AG09319 (cell line): ENCODE results near the gene CHMP2A.
"Not testable (repeated sequence)": the region's sequence is repeated elsewhere in the genome, so short reads cannot be mapped to it uniquely, and the experiment has no call there.

Source experiments
- DNase-seq: peaks from one replicate; pipeline ENCODE4 v3.0.0-alpha.2; 2010; ENCODE audit warnings: low read depth; ENCODE audit errors: extremely low read depth
- TF ChIP-seq, protein P1 (sequence below): IDR thresholded peaks from 2 replicates; pipeline ENCODE4 v1.5.1; 2011; ENCODE audit warnings: low read depth, mild to moderate bottlenecking, inconsistent platforms, low read length, moderate library complexity

The CHMP2A gene

DNA sequence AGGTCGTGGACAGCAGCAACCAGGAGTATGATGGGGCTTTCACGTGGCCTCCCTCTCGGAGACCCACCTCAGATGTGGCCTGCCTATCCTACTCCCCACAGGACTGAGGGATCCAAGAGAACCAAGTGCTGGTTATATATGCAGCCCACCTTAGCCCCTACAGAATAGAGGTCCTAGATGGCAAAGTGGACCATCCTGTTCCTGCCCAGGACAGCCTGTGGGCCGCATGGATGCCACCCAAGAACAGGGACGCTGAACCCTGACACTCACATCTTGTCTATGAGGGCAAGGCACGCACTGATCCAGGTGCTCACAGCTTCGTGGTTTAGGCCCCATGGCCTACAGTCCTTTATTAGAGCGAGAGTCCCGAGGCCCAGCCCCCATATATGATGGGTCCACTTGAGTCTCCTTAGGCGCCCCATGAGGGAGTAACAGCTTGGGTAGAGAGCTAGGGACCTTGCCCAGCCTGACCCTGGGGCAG, 41.7 kb downstream of the CHMP2A start:
- TF ChIP-seq, protein P1, sequence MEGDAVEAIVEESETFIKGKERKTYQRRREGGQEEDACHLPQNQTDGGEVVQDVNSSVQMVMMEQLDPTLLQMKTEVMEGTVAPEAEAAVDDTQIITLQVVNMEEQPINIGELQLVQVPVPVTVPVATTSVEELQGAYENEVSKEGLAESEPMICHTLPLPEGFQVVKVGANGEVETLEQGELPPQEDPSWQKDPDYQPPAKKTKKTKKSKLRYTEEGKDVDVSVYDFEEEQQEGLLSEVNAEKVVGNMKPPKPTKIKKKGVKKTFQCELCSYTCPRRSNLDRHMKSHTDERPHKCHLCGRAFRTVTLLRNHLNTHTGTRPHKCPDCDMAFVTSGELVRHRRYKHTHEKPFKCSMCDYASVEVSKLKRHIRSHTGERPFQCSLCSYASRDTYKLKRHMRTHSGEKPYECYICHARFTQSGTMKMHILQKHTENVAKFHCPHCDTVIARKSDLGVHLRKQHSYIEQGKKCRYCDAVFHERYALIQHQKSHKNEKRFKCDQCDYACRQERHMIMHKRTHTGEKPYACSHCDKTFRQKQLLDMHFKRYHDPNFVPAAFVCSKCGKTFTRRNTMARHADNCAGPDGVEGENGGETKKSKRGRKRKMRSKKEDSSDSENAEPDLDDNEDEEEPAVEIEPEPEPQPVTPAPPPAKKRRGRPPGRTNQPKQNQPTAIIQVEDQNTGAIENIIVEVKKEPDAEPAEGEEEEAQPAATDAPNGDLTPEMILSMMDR = no peak
- no peak for DNase-seq

DNA sequence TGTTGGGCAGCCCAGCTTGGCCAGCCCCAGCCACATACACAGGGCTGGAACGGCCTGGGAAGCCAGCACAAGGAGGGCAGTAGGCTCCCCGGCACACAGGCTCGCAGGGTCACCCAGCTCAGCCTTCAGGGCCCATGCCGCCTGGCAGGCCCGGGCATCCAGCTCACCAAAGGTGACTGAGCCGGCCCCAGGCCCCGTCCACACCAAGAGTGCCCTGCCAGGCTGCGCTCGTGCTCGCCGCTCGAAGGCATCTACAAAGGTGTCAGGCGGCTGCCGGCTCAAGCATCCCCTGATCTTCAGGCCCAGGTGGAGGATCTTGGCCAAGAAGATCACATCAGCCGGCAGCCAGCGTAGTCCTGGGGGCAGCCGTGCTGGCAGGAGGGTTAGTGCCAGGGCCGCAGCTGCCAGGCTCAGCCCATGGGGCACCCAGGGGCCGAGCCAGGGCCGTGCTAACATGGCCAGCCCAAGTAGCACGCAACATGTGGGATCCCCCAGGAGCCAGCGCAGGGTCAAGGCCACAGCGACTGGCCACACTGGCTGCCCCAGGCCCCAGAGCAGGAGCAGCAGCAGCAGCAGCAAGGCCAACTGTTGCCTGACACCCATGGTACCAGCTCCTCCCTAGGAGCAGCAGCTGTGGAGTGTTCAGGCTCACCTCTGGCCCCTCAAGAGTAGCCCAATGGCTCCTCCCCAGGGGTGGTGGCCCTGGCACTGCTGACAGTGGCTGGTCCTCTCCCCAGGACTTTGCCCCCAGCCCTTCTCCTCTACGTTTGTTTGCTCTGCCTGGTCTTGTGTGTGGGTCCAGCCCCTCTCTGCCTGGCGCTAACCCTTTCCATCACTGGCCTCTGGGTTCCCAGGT, 43.3 kb downstream of the CHMP2A start, which contains the start of gene SLC27A5:
Gene SLC27A5, minus strand, starts transcription at position 640 of the 856 bp plus-strand sequence. Its CDS starts 37 bp downstream, at position 603.
- DNase-seq = no peak
- TF ChIP-seq, protein P1 = no peak

DNA sequence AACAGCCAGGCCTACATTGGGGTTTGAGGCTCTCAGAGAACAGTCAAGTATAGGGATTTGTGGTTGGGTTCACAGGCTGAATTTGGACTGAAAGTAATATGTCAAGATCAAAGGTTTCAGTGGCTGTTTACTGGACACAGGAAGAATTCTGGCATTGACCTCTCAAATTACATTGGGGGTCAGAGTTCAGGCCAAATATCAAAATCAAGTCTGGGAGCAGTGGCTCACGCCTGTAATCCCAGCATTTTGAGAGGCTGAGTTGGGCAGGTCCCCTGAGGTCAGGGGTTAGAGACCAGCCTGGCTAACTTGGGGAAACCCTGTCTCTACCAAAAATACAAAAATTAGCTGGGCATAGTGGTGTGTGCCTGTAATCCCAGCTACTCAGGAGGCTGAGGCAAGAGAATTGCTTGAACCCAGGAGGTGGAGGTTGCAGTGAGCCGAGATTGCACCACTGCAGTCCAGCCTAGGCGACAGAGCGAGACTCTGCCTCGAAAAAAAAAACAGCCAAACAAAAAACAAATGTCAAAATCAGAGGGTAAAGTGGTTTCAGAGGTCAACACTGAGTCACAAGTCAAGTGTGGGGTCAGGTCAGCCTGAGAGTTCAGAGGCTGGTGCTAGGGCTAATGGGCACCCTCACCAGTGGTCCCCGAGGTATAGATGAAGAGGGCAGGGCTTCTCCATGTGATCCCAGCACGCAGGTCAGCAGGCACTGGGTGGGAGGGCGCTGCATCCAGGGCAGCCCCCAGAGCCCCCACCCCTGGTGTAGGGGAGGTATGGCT, 44.6 kb downstream of the CHMP2A start:
- TF ChIP-seq, protein P1 = no peak
- no peak for DNase-seq

DNA sequence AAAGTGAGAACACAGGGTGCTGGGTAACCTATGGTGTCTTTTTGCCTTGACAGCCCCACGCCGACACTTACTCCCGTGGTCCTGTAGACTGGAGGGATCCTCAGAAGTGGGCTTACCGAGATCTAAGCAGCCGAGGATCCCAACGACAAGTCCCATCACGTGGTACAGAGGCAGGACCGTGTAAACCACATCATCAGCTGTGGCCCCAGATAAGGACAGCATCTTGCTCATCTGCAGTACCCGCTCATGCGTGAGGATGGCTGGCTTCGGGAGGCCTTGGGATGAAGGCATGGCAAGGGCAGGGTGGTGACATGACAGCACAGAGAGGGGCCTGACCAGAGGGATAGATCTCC, 45.2 kb downstream of the CHMP2A start:
- no peak for DNase-seq
- TF ChIP-seq, protein P1 = no peak

DNA sequence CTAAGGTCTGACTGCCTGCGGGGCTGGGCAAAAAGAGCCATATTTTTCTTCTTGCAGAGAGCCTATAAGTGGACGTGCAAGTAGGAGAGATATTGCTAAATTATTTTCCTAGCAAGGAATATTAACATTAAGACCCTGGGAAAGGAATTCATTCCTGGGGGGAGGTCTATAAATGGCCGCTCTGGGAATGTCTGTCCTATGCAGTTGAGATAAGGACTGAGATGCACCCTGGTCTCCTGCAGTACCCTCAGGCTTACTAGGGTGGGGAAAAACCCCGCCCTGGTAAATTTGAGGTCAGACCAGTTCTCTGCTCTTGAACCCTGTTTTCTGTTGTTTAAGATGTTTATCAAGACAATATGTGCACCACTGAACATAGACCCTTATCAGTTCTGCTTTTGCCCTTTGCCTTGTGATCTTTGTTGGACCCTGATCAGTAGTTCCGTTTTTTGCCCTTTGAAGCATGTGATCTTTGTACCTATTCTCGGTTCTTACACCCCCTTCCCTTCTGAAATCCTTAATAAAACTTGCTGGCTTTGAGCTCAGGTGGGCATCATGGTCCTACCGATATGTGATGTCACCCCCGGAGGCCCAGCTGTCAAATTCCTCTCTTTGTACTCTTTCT, 47.2 kb downstream of the CHMP2A start:
- not testable (repeated sequence) for DNase-seq
